GM03348 (cell line): Measurements from ENCODE around the gene EEF1A2.
A peak's percentile ranks its signal among the peaks of the same experiment; 100 is the strongest.

Source experiments
- DNase-seq: peaks from one replicate; pipeline ENCODE4 v3.0.0; 2012; ENCODE audit warnings: low spot score

EEF1A2 gene

DNA sequence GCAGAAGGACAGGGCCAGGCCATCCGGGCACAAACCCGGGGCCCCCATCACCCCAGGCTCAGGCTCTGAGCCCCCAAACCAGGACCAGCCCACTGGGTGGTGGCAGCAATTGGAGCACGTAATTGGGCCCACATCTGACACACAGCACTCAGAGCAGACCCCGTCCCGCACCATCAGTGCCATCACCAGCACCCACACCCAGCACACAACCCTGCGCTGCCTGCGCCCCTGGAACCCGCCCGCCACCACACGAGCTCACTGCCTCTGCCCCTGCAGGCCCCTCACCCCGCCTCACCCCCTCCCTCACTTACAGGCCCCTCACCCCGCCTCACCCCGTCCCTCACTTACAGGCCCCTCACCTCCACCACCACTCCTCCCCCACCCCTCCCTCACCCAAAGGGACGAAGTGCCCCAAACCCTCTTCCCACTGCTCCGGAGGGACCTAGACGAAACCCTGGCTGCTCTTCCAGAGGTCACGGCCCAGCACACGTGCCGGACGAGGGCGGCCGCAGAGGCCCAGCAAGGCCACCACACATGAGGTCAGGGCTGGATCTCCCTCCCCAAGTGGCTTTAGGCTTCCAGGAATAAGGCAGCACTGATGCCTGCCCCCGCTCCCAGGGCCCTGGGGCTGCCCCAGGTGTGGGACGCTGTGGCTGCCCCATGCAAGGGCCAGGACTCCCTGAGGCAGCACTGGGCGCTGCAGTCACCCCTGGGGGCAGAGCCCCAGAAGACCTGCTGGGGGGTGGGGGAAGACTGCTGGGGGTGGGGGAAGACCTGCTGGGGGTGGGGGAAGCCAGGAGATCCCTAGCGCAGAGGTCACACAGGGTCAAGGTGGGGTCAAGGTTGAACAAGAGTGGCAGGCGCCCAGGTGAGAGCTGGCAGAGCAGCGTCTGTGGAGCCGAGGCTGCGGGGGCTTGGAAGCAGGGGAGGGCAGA lies 48.8 kb downstream of the EEF1A2 start:
- no peak for DNase-seq

DNA sequence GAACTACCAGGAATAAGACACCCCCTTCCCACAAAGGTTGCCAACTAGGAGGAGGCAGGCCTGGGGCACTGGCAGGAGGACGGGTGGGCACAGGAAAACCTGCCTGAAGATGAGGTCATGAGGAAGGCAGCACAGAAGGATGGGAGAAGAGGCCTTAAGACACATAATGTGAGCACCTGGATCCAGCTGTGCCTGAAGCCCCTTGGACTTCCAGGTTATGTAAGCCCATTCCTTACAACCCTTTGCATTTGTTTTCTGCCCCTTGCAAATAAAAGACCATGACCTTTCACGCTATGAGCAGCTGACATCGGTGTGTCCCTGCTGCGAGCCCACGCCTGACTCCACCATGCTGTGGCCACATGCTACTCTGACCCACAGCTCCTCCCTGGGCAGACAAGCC lies 49.9 kb downstream of the EEF1A2 start:
- no peak for DNase-seq

DNA sequence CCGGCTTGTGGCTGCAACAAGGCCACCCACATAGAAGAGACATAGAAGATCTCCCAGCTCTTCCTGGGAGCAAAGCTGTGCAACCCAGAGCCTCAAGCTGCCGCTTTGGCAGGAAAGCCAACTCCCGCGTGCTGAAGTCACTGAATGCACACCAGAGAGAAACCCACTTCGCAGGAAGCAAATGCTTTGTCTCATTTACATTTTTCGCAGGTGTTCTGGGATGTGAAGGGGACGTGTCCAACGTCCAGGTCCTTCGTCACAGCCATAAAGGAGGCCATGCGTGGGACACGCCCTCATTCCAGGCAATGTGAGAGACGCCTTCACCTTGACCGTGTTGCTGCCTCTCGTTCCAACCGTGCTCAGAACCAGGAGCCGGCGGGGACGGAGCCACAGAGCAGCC lies 50.9 kb downstream of the EEF1A2 start:
- DNase-seq, result no peak

DNA sequence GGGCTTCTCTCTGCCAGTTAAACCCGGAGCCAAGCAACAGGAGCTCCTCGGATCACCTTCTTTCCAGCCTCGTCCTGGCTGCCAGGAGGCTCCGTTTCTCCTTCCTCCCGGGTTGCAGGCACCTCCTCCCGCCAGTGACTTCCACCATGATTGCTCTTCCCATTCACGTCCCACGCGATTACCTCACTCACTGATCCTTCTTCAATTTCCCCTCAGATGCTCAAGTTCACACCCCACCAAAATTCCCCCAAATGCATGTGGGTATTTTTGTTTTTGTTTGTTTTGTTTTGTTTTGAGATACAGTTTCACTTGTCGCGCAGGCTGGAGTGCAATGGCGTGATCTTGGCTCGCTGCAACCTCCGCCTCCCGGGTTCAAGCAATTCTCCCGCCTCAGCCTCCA lies 51.6 kb downstream of the EEF1A2 start:
- no peak for DNase-seq

GRCh38 chr20:63446216-63447024 lies 52.5 kb downstream of the EEF1A2 start:
- DNase-seq, result no peak

DNA sequence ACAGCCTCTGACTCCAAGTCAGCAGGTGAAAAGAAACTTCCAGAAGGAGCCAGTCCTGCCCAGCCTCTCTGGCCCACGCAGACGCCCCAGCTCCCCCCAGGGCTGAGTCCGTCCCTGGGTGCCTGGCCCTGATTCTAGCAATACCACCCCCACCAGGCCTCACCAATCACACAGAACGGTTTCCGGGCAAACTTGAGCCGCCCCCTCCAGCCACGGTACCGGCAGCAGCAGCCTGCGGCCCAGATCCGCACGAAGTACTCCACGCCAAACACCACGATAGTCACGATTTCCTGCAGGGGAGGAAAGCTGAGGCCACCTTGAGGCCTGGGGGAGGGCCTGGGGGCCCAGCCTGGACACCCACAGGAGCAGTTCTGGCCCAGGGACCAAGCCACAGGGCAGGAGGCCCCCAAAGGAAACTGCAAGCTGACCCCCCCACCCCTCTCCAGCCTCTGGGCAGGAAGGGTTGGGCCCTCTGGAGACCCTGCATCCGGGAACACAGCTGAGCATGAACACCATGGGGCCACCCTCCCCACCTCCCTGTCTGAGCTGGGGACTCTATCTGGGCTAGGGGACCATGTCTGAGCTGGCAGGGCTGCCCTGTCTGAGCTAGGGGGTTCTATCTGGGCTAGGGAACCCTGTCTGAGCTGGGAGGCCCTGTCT lies 53.7 kb downstream of the EEF1A2 start:
- no peak for DNase-seq

DNA sequence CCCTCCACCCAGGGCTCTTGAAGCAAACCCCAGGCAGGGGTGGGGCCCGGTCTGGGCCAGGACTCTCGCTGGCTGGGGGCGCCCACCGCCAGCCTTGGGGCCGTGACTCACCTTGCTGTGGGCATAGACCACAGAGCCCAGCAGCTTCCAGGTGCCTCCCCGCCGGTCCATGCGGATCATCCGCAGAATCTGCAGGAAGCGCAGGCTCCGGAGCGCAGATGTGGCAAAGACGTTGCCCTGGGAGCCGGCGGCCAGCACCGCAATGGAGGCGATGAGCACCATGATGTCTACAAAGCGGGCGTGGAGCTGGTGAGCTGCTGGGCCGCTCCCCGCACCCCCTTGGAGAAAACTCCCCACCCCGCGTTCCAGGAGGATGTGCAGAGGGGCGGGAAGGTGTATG lies 54.3 kb downstream of the EEF1A2 start:
- no peak for DNase-seq

DNA sequence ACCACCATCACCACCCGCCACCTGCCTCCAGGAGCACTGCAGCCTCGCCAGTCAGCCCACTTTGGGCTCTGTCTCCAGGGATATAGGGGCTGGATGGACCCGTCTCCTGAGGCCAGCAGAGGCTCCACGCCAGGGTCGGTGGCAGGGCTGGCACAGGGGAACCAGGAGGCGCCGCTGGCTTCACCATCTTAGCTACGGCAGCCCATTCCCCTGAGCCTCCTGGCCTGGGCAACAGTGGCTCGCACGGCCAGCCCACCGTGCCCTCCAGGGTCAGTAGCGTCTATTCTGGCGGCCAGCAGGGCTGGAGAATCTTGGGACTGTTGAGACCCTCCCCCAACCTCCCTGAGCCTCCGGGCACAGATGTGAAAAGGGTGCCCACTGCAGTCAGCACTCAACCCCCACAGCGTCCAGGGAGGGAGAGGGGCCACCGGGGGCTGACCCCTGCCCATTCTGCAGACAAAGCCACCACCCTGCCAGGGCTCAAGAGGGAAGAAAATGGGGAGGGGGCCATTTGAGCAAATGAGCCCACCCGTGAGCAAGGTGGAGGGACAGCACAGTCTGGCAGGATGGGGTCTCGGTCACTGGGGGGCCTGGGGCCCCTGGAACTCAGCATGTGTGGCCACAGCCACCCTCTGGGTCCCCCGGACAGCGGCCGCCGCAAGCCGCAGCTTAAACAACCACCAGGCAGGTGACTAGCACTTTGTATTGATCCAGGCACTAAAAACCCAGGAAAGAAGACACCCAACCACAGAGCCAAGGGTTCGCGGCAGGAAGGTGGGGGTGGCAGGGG lies 55.1 kb downstream of the EEF1A2 start:
- DNase-seq, result no peak

DNA sequence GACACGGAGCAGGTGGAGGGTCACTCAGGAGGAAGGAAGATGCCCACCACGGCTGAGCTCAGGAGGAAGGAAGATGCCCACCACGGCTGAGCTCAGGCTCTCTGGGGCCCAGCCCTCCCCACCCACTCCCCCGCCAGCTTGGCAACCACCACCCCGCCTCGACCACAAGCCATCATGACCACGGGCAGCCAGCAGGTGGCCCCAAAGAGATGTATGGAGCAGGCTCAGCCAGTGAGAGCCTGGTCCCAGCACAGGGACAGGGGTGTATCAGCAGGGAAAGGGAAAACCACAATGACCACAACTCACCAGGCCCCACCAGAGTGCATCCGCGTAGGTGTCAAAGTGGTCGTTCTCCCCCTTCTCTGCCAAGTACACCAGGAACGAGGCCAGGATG lies 56.8 kb downstream of the EEF1A2 start:
- peak; percentile 77 for DNase-seq

DNA sequence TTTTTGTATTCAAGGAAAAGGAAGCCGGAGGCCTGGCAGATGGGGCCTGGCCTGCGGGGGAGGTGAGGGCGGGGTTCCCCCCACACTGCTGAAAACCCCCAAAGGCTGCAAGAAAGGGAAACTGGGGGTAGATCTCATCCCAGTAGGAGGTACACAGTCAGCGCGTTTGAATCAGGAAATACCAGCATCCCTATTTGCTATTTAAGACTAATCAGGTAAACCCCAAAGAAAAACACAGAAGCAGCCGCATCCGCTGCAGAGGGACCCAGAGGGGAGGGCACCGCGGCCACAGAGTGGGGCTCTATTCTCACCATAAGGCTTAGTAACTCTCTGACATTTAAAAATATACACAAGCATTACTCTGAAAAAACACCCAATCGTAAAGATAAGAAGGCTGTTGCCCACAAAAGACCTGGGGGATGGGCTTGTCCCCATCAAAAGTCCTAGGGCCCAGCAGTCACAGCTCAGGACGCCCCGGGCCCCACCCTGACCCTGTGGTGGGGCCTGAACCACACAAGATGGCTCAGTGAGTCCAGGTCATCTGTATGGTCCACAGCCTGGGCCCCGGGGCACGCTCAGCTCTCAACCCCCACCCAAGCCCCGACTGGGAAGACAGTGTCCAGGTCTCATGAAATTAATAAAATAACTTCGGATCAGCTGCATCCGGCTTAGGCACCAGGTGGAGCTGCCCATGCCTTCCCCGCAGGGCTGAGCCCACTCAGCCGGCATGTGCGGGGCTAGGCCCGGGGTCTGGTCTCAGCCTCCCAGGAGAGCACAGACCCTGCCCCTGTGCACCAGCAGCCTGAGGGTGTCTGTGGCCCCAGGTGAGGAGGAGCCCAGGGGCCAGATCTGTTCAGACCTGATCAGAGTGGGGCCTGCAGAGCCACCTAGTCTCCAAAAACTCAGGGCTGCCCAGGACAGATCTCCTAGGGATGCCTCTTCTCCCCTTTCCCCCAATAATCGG lies 57.5 kb downstream of the EEF1A2 start:
- DNase-seq, result no peak

DNA sequence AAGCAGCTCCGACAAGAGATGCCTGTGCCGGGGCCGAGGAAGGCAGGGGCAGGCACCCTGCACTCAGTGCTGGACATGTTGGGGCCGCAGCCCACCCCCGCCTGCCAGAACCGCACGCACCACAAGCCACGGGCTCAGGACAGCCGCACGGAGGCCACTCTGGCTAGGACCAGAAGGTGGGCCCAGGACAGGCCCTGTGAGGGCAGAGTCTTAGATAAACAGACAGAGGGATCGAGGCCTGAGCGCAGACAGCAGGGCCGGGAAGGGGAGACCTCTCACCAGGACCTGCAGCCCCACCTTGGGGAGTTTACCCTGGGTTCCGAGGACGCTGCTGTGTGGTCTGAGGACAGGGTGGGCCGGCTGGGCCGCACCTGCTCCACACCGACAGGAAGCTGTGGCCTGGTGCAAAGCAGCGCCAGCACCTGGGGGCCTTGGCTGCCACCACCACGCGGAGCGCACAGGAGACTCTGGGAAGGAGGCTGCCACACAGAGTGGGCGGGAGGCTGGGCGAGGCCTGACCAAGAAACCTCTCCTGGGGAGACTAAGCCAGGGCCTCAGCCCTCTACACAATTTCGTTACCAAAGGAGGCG lies 58.4 kb downstream of the EEF1A2 start:
- no peak for DNase-seq

DNA sequence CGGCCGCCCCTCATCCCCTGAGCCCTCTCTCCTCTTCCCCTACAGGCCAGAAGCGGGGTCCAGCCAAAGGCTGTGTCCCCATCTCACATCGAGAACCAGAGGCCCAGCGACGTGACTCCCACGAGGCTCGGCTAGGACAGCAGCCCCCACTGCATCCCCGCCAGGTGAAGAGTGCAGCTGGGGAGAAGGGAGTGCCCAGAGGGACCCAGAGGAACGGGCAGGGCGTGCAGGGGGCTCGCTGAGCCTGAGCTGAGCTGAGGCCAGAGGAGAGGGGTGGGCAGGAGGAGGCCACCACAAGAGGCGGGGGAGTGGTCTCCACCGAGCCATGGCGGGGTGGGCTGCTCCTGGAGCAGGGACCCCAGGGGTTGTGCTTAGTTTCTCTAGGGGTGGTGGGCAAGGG lies 59.0 kb downstream of the EEF1A2 start:
- DNase-seq, result no peak

DNA sequence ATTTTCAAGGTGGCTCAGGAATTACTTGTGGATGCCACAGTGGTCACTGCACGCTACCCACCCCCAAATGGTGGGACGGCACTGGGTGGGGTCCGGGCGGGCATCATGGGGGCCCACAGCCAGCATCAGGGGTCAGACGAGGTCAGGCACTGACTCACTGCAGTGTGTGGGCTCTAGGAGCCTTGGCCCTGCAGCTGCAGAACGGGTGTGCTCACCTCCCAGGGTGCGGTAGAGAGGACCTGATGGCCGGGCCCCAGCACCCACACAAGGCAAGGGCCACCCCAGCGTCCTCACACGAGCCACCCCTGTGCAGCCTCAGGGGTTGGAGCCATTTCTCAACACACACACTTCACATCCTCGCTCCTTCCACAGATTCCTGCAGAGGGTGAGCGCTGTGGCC lies 60.8 kb downstream of the EEF1A2 start:
- DNase-seq, result no peak
